GM18517 (cell line): ENCODE measurements around the gene CPLANE1.
"Not testable (repeated sequence)": the region's sequence is repeated elsewhere in the genome, so short reads cannot be mapped to it uniquely, and the experiment has no call there.

Source experiments
- ATAC-seq: cut with Tn5 transposase; IDR thresholded peaks from one replicate; pipeline ENCODE4 v1.9.1; 2021; ENCODE audit warnings: mild to moderate bottlenecking, moderate library complexity; ENCODE audit not compliant: unreplicated experiment

Gene CPLANE1

DNA sequence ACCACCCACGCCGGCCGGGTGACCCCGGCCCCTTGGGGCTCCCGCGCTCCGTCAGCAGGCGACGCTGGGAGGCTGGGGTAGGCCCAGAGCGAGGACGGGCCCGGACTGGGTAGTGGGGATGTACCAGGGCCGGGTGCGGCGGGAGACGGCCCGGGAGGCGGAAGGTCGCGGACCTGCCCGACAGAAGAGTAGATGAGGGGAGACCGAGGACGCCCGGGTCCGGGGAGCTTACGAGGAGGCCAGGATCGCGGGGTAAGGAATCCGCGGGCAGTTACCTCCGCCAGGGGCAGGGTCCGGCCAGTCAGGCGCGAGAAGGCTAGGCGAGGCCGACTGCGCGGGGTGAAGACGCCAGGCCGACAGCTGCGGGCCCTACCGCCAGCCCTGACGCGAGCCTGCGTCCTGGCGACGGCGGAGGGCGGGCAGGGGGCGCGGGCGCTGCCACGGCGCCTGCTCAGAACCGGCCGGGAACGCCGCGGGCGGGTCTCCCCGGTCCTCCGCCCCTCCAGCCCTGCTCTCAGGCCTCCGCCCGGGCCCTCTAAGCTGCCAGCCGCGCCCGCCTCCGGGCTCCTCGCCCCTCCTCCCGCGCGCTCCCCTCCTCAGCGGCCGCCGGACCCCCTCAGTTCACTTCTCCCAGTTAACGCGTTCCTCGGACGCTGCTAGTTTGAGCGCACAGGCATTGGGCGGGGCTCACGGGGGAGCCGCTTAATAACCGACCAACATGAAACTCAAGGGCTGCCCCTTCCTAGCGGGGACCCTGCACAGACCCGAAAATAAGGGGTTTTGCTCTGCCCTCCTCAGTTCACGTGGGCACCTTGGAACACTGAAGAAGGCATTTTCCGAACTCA is at the start of gene CPLANE1:
Gene CPLANE1 (minus strand): TSS at position 407 of the 845 bp plus-strand sequence. CDS start 1,678 bp downstream, outside the sequence.
- ATAC-seq, result peak; percentile 85

DNA sequence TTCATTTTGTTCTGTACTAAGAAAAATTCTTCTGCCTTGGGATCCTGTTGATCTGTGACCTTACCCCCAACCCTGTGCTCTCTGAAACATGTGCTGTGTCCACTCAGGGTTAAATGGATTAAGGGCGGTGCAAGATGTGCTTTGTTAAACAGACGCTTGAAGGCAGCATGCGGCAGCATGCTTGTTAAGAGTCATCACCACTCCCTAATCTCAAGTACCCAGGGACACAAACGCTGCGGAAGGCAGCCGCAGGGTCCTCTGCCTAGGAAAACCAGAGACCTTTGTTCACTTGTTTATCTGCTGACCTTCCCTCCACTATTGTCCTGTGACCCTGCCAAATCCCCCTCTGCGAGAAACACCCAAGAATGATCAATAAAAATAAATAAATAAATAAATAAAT is 47.1 kb upstream of the CPLANE1 start:
- ATAC-seq, result not testable (repeated sequence)

DNA sequence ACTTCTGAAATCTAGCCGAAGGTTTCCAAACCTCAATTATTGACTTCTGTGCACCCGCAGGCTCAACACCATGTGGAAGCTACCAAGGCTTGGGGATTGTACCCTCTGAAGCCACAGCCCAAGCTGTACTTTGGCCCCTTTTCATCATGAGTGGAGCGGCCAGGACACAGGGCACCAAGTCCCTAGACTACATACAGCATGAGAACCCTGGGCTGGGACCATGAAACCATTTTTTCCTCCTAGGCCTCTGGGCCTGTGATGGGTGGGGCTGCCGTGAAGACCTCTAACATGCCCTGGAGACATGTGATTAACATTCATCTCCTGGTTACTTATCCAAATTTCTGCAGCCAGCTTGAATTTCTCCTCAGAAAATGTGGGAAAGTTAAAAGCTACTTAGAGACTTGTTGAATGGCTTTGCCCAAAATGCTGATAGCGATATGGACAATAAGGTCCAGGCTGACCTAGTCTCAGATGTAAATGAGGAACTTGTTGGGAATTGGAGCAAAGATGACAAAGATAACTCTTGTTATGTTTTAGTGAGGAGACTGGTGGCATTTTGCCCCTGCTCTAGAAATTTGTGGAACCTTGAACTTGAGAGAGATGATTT is 34.1 kb upstream of the CPLANE1 start:
- ATAC-seq, result no peak

DNA sequence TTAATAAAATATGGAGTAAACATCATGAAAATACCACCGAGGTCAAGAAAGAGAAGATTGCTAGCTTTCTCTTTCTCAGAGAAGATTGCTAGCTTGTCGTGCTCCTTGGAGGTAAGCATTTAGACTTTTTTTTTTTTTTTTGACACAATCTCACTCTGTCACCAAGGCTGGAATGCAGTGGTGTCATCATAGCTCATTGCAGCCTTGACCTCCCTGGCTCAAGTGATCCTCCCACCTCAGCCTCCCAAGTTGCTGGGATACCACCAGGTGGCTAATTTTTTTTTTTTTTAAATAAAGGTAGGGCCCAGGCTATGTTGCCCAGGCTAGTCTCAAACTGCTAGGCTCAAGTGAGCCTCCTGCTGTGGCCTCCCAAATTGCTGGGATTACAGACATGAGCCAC is 26.3 kb upstream of the CPLANE1 start:
- ATAC-seq, result no peak

DNA sequence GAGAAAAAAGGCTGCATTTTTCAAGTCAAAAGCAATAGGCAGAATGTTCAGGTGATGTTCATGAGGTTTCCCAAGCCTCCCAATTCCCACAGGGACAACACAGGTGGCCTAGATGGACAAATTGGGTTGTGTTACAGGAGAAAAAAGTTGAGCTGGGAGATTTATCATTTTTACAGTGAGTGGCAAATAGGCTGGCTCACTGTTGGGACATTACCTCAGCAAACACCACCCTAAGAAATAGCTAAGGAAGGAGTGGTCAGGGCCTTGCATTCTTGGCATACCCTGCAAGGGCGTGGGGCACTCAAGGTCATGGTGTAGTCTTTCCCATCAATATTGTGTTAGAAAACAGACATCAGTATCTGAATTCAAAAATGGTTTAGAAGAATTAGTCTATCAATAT is 23.3 kb upstream of the CPLANE1 start:
- no peak for ATAC-seq

DNA sequence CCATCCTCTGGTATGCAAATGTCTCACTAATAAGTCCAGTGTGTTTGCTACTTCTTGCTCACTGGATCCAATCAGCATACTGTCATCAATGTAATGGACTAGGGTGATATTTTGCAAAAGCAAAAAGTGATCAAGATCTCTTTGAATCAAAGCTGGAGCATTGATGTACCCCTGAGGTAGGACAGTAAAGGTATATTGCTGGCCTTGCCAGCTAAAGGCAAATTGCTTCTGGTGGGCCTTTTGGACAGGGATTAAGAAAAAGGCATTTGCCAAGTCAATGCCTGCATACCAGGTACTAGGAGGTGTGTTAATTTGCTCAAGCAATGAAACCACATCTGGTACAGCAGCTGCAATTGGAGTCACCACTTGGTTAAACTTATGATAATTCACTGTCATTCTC is 18.9 kb upstream of the CPLANE1 start:
- not testable (repeated sequence) for ATAC-seq

DNA sequence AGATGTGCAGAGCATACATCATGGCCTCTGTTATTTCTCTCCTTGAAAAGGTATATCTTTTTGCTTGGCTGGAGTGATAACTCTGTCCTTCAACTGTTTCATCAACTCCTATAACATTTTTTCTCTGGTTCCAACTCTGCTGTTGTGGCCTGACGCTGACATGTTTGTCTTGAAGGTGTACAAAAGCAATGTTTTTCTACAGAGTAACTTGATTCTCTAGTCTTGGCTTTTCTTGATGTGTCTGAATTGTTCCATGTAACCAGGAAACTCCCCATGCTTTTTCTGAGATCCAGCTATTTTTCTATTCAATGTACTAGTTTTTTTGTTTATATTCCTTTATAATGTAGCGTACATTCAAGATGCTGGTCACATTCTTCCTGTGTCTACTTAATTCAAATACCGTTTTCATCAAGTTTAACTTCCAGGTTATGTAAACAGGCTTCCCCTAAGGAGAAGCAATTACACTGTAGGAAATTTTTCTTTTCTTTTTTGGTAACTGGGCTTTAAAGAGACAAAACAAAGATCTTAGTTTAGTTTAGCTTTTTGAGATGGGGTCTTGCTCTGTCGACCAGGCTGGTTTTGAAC is 6.7 kb upstream of the CPLANE1 start:
- no peak for ATAC-seq

DNA sequence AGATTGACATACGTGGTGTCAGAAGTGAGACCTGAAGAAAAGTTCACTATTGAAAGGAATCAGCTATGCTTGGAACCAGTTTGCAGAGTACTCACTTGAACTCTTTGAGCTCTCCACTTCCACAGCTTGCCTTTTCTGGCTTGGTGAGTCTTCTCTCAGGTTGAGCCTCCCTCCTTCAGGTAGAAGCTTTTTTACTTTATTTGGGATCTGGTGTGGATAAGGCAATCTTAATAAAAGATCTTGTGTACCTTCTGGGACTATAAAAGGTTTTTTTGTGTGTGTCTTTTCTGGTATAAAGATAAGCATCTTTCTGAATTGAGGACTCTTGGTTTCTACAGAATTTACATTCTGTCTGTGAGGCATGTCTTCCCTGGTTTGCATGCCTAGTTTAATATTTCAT is 5.4 kb upstream of the CPLANE1 start:
- no peak for ATAC-seq

DNA sequence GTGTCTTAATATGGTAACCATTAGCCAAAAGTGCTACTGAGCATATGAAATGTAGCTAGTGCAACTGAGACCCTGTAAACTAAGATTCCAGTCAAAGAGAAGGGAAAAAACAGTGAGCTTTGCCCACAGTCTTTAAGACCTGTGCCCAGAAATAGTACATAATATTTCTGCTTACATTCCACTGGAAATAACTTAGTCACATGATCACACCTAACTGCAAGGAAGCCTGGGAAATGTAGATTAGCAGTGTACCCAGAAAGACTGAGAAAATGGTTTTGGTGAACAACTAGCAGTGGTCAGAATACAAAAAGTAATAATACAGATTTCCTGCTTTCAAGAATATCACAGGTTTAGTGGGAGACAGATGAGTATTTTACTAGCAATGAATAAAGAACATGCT is 2.5 kb upstream of the CPLANE1 start:
- ATAC-seq, result no peak

DNA sequence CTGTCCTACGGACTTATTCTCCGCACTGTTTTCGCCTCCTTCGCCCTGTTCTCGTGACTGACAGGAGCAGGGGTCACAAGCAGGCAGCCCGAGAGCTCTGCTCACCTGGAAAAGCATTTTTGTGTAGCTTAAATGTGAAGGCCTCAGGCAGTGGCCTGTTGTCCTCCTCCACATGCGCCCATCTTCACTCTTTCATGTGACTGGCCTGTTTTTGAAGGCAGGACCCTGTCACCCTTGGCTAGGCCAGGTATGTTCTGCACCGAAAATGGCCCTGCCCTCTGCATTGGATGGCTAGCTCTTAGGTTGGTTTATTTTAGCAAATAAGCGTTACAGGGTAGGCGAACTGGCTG is 614 bp upstream of the CPLANE1 start:
- no peak for ATAC-seq

DNA sequence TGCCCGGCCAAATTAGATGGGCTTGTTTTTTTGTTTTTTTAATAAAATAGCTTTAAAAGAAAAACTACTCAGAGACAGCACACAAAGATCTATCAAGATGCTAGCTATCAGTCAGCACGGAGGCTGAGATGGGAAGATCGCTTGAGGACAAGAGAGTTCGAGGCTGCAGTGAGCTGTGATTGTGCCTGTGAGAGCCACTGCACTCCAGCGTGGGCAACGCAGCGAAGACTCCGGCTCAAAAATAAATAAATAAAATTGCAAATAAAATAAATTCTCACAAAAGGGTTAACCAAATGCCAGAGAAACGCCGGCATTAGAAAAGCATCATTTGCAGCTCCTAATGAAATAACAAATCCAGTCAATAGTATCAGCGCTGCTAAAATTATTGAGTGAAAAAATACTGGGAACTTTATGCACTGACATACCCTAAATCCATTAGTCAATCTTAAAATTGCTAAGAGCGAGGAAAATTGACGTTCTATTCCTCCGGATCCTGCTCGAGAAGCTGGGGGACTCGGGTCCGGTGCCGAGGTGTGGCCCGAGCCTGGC is 681 bp downstream of the CPLANE1 start:
- no peak for ATAC-seq

DNA sequence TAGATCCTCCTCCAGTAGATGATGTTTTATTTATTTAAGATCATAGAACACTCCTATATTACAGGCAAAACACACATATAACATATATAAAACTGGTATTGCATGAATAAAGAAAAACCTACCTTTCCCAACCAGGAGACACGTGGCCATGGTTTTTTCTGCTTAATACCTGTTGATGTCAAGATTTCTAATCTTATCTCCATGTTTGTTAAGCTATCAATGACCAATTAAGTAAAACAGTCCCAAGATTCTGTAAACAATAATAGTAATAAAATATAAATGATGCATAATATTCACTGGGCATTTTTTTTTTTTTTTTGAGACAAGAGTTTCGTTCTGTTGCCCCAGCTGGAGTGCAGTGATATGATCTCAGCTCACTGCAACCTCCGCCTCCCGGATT is 1.7 kb downstream of the CPLANE1 start:
- no peak for ATAC-seq

DNA sequence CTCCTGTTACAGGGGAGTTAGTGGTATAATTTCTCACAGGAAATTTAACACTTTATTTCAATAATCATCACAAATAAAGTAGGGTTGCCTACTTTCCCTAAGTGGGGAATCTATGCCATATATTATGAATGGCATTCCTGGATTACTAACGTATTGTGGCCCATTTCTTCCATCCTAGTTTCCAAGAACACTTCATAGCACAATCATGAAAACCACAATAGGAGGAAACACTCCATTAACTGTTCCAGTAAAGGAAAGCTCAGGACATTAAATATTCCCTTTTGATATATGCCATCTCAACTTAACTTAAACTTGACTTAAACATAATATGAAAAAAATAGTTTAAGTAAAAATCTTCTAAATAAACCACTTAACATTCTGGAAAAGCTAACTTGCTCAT is 2.1 kb downstream of the CPLANE1 start:
- no peak for ATAC-seq

DNA sequence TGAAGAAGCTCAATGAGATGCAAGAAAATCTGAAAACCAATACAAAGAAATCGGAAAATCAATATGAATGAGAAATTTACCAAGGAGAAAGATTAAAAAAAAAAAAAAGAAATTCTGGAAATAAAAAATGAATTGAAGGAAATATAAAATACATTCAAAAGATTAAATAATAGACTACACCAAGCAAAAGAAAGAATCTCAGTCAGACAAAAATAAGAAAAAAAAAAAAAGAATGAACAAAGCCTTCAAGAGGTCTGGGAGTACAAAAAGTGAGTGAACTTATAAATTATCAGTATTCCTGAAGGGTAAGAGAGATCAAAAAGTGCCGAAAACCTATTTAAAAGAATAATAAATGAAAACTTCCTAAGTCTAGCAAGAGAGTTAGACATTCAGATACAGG is 14.9 kb downstream of the CPLANE1 start:
- no peak for ATAC-seq

DNA sequence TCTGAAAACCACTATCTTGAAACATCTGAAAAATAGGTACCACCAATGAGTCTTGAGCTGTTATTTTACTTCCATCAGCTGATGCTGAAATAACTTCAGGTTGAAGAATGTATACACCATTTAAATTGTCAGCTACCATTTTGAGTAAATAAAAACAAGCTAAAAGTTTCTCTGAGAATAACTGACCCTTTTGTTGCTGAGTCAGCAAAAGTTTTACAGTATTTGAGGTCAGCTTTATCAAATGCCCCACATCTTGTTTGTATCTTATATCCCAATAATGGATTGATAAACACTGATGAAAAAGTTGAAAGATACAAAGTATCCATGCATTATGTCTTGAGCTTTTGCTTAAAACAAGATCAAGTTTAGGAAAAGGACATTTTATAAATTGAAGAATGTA is 22.8 kb downstream of the CPLANE1 start:
- no peak for ATAC-seq

DNA sequence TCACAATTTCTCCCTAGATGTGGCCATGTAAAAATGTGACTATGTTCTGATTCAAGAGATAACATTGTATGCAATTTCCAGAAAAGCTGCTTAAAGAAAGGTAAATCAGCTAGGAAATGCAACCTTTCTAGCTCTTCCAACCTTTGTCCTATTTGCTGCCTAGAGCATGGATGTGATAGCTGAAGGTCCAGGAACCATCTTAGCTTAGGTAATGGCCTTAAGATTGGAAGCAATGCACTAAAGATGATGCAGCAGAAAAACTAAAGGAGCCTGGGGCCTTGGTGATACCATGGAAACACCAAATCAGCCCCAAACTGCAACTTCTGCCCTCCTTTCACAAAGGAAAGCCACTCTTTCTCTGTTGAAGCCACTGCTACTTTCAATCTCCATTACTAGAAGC is 27.0 kb downstream of the CPLANE1 start:
- no peak for ATAC-seq

DNA sequence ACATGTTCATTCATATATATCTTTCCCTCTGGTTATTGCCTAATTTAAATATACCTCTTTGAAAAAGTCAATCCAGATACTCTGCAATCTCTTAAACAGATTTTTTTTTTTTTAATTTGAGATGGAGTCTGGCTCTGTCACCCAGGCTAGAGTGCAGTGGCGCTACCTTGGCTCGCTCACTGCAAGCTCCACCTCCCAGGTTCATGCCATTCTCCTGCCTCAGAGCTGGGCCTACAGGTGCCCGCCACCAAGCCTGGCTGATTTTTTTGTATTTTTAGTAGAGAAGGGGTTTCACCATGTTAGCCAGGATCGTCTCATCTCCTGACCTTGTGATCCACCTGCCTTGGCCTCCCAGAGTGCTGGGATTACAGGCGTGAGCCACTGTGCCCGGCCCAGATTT is 28.8 kb downstream of the CPLANE1 start:
- ATAC-seq, result not testable (repeated sequence)

DNA sequence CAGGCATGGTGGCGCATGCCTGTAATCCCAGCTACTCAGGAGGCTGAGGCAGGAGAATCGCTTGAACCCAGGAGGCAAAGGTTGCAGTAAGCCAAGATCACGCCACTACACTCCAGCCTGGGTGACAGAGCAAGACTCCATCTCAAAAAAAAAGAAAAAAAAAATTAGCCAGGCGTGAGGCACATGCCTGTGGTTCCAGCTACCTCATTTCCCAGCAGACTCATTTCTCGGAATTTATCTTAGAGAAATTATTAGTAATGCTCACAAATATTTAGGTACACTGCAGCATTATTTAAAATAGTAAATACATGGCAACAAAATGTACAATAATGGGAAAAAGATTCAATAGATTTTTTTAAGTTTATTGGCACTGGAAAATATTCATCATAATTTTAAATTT is 29.8 kb downstream of the CPLANE1 start:
- ATAC-seq, result not testable (repeated sequence)

DNA sequence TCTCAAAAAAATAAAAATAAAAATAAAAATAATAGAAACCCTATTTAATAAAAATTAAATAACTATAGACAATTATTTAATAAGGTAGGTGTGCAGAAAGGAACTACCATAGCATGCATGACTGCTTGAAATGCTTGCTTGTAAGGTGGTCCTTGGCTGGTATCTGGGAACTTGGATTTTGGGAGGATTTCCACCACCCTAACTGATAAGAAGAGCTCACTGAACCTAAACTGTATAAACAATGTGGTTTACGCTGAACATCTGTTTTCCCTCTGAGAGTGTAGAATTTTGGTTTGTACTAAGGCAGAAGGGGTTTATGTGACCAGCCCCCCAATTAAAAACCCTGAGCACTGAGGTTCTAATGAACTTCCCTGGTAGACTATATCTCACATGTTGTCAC is 31.2 kb downstream of the CPLANE1 start:
- ATAC-seq, result no peak

DNA sequence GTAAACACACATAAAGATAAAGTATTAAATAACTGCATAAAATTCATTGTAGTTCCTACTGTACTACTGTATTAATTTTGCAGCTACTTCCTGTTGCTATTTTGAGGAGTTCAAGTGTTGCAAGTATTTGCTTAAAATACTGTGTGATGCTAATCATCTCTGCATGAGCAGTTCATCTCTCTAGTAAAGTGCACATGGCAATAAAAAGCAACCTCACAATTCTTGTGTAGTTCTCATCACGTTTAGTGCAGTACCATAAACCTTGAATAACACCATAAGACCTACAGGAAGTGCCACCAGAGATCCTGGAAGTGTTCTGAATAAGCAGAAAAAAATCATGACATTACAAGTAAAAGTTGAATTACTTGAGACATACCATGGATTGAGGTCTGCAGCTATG is 34.6 kb downstream of the CPLANE1 start:
- no peak for ATAC-seq

DNA sequence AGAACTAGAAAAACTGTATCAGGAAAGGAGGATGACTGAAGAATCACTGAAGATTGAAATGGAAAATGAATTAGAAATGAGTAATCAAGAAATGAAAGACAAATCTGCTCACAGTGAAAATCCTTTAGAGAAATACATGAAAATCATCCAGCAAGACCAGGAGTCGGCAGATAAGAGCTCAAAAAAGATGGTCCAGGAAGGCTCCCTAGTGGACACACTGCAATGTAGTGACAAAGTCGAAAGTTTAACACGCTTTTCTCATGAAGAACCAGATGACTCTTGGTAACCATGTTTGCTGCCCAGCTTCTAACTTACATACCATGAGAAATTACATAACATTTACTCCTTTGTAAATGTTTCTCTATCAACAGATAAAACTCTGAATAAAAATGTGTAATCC is 37.1 kb downstream of the CPLANE1 start:
- no peak for ATAC-seq

DNA sequence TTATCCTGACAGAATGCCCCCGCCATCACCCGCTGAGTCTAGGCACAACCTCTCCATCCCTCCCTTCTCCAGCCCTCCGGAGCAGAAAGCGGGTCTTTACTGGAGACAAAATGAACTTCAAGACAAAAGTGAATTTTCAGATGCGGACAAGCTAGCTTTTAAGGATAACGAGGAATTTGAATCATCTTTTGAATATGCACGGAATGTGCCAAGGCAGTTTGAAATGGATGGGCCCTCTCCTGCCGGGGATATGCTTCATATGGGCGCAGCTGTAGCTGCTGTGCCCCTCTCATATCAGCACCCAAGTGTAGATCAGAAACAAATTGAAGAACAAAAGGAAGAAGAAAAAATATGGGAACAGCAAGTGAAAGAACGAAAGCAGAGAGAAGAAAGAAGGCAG is 37.5 kb downstream of the CPLANE1 start:
- ATAC-seq, result no peak
